Activated naive CD8-positive, alpha-beta T cell (primary cell): ENCODE data around the gene PRSS56.

Source experiments
- H3K27ac Mint-ChIP-seq: one replicate; pipeline ENCODE4 v1.8.0; 2021; ENCODE audit warnings: mixed read lengths
- H3K27me3 Mint-ChIP-seq: one replicate; pipeline ENCODE4 v1.8.0; 2021; ENCODE audit warnings: mixed read lengths
- H3K36me3 Mint-ChIP-seq: one replicate; pipeline ENCODE4 v1.8.0; 2021; ENCODE audit warnings: mixed read lengths
- H3K4me1 Mint-ChIP-seq: one replicate; pipeline ENCODE4 v1.8.0; 2021; ENCODE audit warnings: low read depth, mixed read lengths
- H3K4me3 Mint-ChIP-seq: one replicate; pipeline ENCODE4 v1.8.0; 2021; ENCODE audit warnings: mild to moderate bottlenecking, mixed read lengths
- H3K9me3 Mint-ChIP-seq: one replicate; pipeline ENCODE4 v1.8.0; 2021; ENCODE audit warnings: low read depth, mixed read lengths

The PRSS56 gene

GRCh38 chr2:232504438-232504837, 15.8 kb upstream of the PRSS56 start:
- no peaks in the 10 kb centered on the region for H3K9me3 Mint-ChIP-seq
- H3K4me1 Mint-ChIP-seq = peaks cover 4% of the 10 kb centered on the region
- no peaks in the 10 kb centered on the region for H3K36me3 Mint-ChIP-seq
- peak overlapping the region; percentile 6 for H3K4me3 Mint-ChIP-seq
- no peak overlapping the region for H3K27ac Mint-ChIP-seq
- peaks cover 7% of the 10 kb centered on the region for H3K27me3 Mint-ChIP-seq

- Mint-ChIP-seq H3K9me3 (no peaks in the 10 kb centered on the region), H3K4me1 (peaks cover 4% of the 10 kb centered on the region), H3K27ac (no peak overlapping the region), H3K36me3 (no peaks in the 10 kb centered on the region), H3K27me3 (peaks cover 7% of the 10 kb centered on the region), H3K4me3 (no peak overlapping the region)
These were observed 14.3 kb upstream of the PRSS56 start for GRCh38 chr2:232505856-232506255.

GRCh38 chr2:232506709-232507108, 13.5 kb upstream of the PRSS56 start:
- no peaks in the 10 kb centered on the region for H3K36me3 Mint-ChIP-seq

GRCh38 chr2:232508251-232508650, 11.9 kb upstream of the PRSS56 start:
- Mint-ChIP-seq H3K27ac (no peak overlapping the region), H3K4me3 (no peak overlapping the region), H3K27me3 (peaks cover 3% of the 10 kb centered on the region), H3K9me3 (no peaks in the 10 kb centered on the region), H3K36me3 (no peaks in the 10 kb centered on the region), H3K4me1 (no peaks in the 10 kb centered on the region)

More at GRCh38 chr2:232506709-232507108, 13.5 kb upstream of the PRSS56 start:
- H3K27me3 Mint-ChIP-seq = peaks cover 7% of the 10 kb centered on the region
- no peak overlapping the region for H3K27ac Mint-ChIP-seq
- H3K4me3 Mint-ChIP-seq = no peak overlapping the region
- no peaks in the 10 kb centered on the region for H3K9me3 Mint-ChIP-seq
- H3K4me1 Mint-ChIP-seq = peaks cover 4% of the 10 kb centered on the region

- H3K27ac Mint-ChIP-seq = no peak overlapping the region
- H3K4me1 Mint-ChIP-seq = no peaks in the 10 kb centered on the region
- no peaks in the 10 kb centered on the region for H3K9me3 Mint-ChIP-seq
- H3K27me3 Mint-ChIP-seq = no peaks in the 10 kb centered on the region
- H3K36me3 Mint-ChIP-seq = no peaks in the 10 kb centered on the region
- no peak overlapping the region for H3K4me3 Mint-ChIP-seq
These were observed 8.8 kb upstream of the PRSS56 start for GRCh38 chr2:232511336-232511890.

GRCh38 chr2:232512602-232513001, 7.6 kb upstream of the PRSS56 start:
- H3K27ac Mint-ChIP-seq = no peak overlapping the region
- H3K9me3 Mint-ChIP-seq = no peaks in the 10 kb centered on the region
- H3K4me3 Mint-ChIP-seq = no peak overlapping the region
- H3K27me3 Mint-ChIP-seq = no peaks in the 10 kb centered on the region
- H3K36me3 Mint-ChIP-seq = no peaks in the 10 kb centered on the region
- H3K4me1 Mint-ChIP-seq = no peaks in the 10 kb centered on the region

GRCh38 chr2:232513353-232513752, 6.8 kb upstream of the PRSS56 start:
- H3K4me1 Mint-ChIP-seq = no peaks in the 10 kb centered on the region
- H3K9me3 Mint-ChIP-seq = no peaks in the 10 kb centered on the region
- H3K27ac Mint-ChIP-seq = no peak overlapping the region
- no peaks in the 10 kb centered on the region for H3K36me3 Mint-ChIP-seq
- H3K27me3 Mint-ChIP-seq = no peaks in the 10 kb centered on the region
- H3K4me3 Mint-ChIP-seq = no peak overlapping the region

GRCh38 chr2:232515639-232516038, 4.5 kb upstream of the PRSS56 start:
- H3K4me1 Mint-ChIP-seq = no peaks in the 10 kb centered on the region
- H3K27me3 Mint-ChIP-seq = peaks cover 8% of the 10 kb centered on the region
- no peaks in the 10 kb centered on the region for H3K36me3 Mint-ChIP-seq

GRCh38 chr2:232516551-232516950, 3.6 kb upstream of the PRSS56 start:
- Mint-ChIP-seq H3K36me3 (no peaks in the 10 kb centered on the region), H3K4me1 (peaks cover 2% of the 10 kb centered on the region), H3K4me3 (no peak overlapping the region), H3K9me3 (no peaks in the 10 kb centered on the region), H3K27ac (no peak overlapping the region), H3K27me3 (peaks cover 10% of the 10 kb centered on the region)

More at GRCh38 chr2:232515639-232516038, 4.5 kb upstream of the PRSS56 start:
- no peaks in the 10 kb centered on the region for H3K9me3 Mint-ChIP-seq
- H3K4me3 Mint-ChIP-seq = no peak overlapping the region
- no peak overlapping the region for H3K27ac Mint-ChIP-seq

GRCh38 chr2:232518844-232519243, 1.3 kb upstream of the PRSS56 start:
- H3K36me3 Mint-ChIP-seq = no peaks in the 10 kb centered on the region
- H3K4me1 Mint-ChIP-seq = peaks cover 6% of the 10 kb centered on the region
- no peak overlapping the region for H3K4me3 Mint-ChIP-seq
- H3K27ac Mint-ChIP-seq = no peak overlapping the region
- H3K9me3 Mint-ChIP-seq = no peaks in the 10 kb centered on the region
- H3K27me3 Mint-ChIP-seq = peaks cover 10% of the 10 kb centered on the region

- Mint-ChIP-seq H3K4me1 (peaks cover 8% of the 10 kb centered on the region), H3K4me3 (no peak overlapping the region), H3K27me3 (peaks cover 12% of the 10 kb centered on the region)
These were observed 301 bp downstream of the PRSS56 start for GRCh38 chr2:232520489-232520888.

GRCh38 chr2:232521098-232521497, 910 bp downstream of the PRSS56 start:
- Mint-ChIP-seq H3K4me1 (peaks cover 8% of the 10 kb centered on the region), H3K27ac (no peak overlapping the region), H3K36me3 (no peaks in the 10 kb centered on the region), H3K27me3 (peaks cover 12% of the 10 kb centered on the region), H3K4me3 (peak overlapping the region; percentile 80), H3K9me3 (no peaks in the 10 kb centered on the region)

More at GRCh38 chr2:232520489-232520888, 301 bp downstream of the PRSS56 start:
- H3K36me3 Mint-ChIP-seq = no peaks in the 10 kb centered on the region
- no peaks in the 10 kb centered on the region for H3K9me3 Mint-ChIP-seq
- H3K27ac Mint-ChIP-seq = no peak overlapping the region

GRCh38 chr2:232521959-232522622, 1.9 kb downstream of the PRSS56 start:
- no peaks in the 10 kb centered on the region for H3K36me3 Mint-ChIP-seq
- H3K27me3 Mint-ChIP-seq = peaks cover 12% of the 10 kb centered on the region
- peaks cover 8% of the 10 kb centered on the region for H3K4me1 Mint-ChIP-seq
- H3K9me3 Mint-ChIP-seq = no peaks in the 10 kb centered on the region
- H3K4me3 Mint-ChIP-seq = no peak overlapping the region
- no peak overlapping the region for H3K27ac Mint-ChIP-seq

- peaks cover 8% of the 10 kb centered on the region for H3K4me1 Mint-ChIP-seq
- no peak overlapping the region for H3K27ac Mint-ChIP-seq
- peak overlapping the region; percentile 64 for H3K4me3 Mint-ChIP-seq
- H3K36me3 Mint-ChIP-seq = no peaks in the 10 kb centered on the region
- H3K9me3 Mint-ChIP-seq = no peaks in the 10 kb centered on the region
- H3K27me3 Mint-ChIP-seq = peaks cover 12% of the 10 kb centered on the region
These were observed 2.6 kb downstream of the PRSS56 start for GRCh38 chr2:232522623-232523401.

GRCh38 chr2:232523402-232523681, 3.2 kb downstream of the PRSS56 start:
- no peaks in the 10 kb centered on the region for H3K9me3 Mint-ChIP-seq
- peaks cover 14% of the 10 kb centered on the region for H3K27me3 Mint-ChIP-seq
- peaks cover 9% of the 10 kb centered on the region for H3K4me1 Mint-ChIP-seq
- H3K27ac Mint-ChIP-seq = no peak overlapping the region
- H3K4me3 Mint-ChIP-seq = peak overlapping the region; percentile 64
- no peaks in the 10 kb centered on the region for H3K36me3 Mint-ChIP-seq
